HG03378 (cell line): ENCODE data around the gene TRIM56.
"Not testable (repeated sequence)": the region's sequence is repeated elsewhere in the genome, so short reads cannot be mapped to it uniquely, and the experiment has no call there.

Source experiments
- ATAC-seq: cut with Tn5 transposase; IDR thresholded peaks from one replicate; pipeline ENCODE4 v1.9.1; 2021; ENCODE audit warnings: mild to moderate bottlenecking, moderate library complexity; ENCODE audit not compliant: unreplicated experiment

Gene TRIM56

GRCh38 chr7:101085162-101085964 lies at the start of gene TRIM56:
TSS of gene TRIM56 (plus strand) at chr7:101085481. CDS start at chr7:101087313, 1,832 bp downstream.
- peak; percentile 76 for ATAC-seq

DNA sequence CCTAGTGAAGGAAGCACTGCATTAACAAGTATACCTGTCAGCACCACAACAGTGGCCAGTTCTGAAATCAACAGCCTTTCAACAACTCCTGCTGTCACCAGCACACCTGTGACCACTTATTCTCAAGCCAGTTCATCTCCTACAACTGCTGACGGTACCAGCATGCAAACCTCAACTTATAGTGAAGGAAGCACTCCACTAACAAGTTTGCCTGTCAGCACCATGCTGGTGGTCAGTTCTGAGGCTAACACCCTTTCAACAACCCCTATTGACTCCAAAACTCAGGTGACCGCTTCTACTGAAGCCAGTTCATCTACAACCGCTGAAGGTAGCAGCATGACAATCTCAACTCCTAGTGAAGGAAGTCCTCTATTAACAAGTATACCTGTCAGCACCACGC lies 49.3 kb upstream of the TRIM56 start:
- no peak for ATAC-seq

DNA sequence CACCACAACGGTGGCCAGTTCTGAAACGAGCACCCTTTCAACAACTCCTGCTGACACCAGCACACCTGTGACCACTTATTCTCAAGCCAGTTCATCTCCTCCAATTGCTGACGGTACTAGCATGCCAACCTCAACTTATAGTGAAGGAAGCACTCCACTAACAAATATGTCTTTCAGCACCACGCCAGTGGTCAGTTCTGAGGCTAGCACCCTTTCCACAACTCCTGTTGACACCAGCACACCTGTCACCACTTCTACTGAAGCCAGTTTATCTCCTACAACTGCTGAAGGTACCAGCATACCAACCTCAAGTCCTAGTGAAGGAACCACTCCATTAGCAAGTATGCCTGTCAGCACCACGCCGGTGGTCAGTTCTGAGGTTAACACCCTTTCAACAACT lies 44.0 kb upstream of the TRIM56 start:
- not testable (repeated sequence) for ATAC-seq

DNA sequence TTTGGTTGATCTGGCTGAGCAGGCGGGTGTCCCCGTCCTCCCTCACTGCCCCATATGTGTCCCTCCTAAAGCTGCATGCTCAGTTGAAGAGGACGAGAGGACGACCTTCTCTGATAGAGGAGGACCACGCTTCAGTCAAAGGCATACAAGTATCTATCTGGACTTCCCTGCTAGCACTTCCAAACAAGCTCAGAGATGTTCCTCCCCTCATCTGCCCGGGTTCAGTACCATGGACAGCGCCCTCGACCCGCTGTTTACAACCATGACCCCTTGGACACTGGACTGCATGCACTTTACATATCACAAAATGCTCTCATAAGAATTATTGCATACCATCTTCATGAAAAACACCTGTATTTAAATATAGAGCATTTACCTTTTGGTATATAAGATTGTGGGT lies 26.9 kb upstream of the TRIM56 start:
- ATAC-seq, result no peak

DNA sequence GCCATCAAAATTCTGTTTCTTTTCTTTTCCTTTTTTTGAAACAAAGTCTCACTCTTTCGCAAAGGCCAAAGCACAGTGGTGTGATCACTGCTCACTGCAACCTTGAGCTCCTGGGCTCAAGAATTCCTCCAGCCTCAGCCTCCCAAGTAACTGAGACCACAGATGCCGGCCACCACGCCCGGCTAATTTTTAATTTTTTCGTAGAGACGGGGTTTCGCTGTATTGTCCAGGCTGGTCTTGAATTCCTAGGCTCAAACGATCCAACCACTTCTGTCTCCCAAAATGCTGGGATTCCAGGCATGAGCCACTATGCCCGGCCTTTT lies 25.7 kb upstream of the TRIM56 start:
- ATAC-seq, result no peak

GRCh38 chr7:101060992-101061391 lies 24.3 kb upstream of the TRIM56 start:
- ATAC-seq, result no peak

DNA sequence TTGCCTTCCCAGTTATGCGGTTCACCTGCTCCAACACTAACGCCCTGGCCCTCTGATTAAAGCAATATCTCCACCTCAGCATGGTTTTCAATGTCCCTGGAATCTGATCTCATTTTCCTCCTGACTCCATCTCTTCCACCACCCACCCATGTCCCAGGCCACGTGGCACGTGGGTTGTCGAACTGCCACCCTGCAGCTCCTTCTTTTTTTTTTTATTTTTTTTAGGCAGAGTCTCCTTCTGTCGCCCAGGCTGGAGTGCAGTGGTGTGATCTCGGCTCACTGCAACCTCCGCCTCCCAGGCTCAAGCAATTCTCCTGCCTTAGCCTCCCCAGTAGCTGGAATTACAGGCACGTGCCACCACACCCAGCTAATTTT lies 21.1 kb upstream of the TRIM56 start:
- not testable (repeated sequence) for ATAC-seq

DNA sequence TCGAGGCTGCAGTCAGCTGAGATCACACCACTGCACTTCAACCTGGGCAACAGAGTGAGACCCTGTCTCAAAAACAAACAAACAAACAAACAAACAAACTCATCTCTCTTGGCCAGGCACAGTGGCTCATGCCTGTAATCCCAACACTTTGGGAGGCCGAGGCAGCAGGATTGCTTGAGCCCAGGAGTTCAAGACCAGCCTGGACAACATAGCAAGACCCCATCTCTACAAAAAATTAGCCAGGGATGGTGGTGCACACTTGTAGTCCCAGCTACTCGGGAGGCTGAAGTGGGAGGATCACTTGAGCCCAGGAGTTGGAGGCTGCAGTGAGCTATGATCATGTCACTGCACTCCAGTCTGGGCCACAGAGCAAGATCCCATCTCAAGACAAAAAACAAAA lies 20.1 kb upstream of the TRIM56 start:
- not testable (repeated sequence) for ATAC-seq

DNA sequence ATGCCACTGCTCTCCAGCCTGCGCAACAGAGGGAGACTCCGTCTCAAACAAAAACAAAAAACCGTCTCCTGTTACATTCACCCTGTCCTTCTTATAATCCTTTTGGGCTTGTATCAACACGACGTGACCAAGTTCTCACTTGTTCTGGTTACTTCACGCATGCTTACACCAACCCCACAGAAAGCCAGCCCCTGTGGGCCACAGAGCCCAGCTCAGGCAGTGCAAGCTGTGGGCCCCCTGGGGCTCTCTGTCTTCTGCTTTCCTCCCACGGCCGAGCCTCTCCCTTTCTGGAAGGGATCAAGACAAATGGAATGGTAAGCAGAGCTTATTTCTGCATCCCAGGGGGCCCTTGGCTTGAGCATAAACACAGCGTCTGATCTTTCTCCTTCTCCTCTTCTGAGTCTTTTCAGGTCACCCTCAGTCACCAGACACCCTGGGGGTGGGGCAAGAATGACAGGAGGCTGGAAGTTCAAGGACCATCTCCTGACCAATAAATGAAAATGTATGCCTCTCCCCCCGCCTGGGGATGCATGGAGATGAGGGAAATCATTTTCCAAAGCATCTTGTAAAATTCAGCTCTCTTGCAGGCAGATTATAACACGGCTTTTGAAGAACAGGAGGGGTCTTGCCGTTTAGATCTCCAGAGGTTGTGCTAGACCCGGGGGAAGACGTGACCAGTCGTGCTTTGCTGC lies 19.0 kb upstream of the TRIM56 start:
- no peak for ATAC-seq

- no peak for ATAC-seq
Observed at GRCh38 chr7:101066833-101067177, 18.5 kb upstream of the TRIM56 start.

- ATAC-seq, result no peak
Observed at GRCh38 chr7:101068401-101068800, 16.9 kb upstream of the TRIM56 start.

- not testable (repeated sequence) for ATAC-seq
Observed at GRCh38 chr7:101071362-101072104, 13.7 kb upstream of the TRIM56 start.

DNA sequence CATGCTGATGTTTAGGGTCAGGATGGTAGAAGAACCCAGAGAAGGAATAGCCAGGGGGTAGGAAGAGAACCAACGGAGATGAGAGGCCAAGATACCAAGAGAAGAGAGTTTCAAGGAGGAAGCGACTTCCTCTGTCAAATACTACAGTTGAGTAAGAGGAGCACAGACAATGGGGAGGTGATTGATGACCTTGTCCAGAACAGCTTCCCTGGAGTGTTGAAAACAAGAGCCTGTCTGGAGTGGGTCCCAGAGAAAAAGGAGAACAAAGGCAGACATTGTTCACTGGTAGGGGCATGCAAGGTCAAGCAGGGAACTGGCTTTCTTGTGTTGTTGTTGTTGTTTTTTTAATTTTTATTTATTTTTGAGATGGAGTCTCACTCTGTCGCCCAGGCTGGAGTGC lies 9.6 kb upstream of the TRIM56 start:
- ATAC-seq, result no peak

- ATAC-seq, result not testable (repeated sequence)
Observed at GRCh38 chr7:101076183-101076582, 9.1 kb upstream of the TRIM56 start.

DNA sequence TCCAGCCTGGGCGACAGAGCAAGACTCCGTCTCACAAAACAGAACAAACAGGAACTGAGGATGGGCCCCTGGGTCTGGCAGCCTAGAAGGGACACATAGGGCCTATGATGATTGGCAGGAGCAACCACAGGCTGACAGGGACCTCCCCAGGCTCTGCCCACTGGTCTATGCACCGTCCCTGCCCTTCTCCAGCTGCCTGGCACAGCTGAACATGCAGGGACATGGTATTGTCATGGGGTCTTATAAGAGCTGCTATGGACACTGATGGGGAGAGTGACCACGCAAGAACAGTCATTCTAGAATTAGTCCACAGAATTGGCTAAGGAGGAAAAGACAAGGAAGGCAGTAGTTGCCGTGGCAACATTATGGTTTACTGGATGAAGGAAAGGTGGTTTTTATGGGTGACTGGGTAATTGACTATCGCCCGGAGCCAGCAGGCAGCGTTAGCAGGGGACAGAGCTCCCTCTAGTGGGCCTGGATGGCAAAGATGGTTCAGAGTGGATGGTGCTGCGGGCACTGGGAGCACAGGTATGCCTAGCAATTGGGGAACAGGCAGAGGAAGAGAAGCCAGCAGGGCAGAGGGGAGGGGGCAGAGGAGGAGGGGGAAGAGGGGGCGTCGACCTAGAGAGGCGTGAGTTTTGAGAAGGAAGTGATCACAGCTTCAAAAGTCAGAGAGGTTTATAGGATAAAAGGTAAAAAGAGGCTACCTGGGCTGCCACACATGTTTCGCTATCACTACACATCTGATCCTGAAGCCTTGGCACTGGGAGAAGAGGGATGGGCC lies 7.8 kb upstream of the TRIM56 start:
- ATAC-seq, result peak; percentile 71

- no peak for ATAC-seq
Observed at GRCh38 chr7:101081432-101081831, 3.8 kb upstream of the TRIM56 start.

- no peak for ATAC-seq
Observed at GRCh38 chr7:101084865-101085161, 468 bp upstream of the TRIM56 start.

GRCh38 chr7:101087334-101088068 lies 2.2 kb downstream of the TRIM56 start:
- ATAC-seq, result no peak

DNA sequence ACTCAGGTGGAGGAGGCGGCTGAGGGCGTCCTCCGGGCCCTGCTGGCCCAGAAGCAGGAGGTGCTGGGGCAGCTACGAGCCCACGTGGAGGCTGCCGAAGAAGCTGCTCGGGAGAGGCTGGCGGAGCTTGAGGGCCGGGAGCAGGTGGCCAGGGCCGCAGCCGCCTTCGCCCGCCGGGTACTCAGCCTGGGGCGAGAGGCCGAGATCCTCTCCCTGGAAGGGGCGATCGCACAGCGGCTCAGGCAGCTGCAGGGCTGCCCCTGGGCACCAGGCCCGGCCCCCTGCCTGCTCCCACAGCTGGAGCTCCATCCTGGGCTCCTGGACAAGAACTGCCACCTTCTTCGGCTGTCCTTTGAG lies 2.8 kb downstream of the TRIM56 start:
- ATAC-seq, result no peak

DNA sequence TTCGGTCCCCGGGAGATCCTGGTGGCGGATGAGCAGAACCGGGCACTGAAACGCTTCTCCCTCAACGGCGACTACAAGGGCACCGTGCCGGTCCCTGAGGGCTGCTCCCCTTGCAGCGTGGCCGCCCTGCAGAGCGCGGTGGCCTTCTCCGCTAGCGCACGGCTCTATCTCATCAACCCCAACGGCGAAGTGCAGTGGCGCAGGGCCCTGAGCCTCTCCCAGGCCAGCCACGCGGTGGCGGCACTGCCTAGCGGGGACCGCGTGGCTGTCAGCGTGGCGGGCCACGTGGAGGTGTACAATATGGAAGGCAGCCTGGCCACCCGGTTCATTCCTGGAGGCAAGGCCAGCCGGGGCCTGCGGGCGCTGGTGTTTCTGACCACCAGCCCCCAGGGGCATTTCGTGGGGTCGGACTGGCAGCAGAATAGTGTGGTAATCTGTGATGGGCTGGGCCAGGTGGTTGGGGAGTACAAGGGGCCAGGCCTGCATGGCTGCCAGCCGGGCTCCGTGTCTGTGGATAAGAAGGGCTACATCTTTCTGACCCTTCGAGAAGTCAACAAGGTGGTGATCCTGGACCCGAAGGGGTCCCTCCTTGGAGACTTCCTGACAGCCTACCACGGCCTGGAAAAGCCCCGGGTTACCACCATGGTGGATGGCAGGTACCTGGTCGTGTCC lies 3.7 kb downstream of the TRIM56 start:
- no peak for ATAC-seq
